Gastroesophageal sphincter (tissue), 3 donors: ENCODE data around the gene SEMA5B.

Experiments used
- EP300 ChIP-seq: sonication (generic); formaldehyde crosslinking; IDR thresholded peaks from one replicate; pipeline ENCODE4 v1.6.1; 2017; ENCODE audit warnings: antibody characterized with exemption, mild to moderate bottlenecking
- POLR2A ChIP-seq, 2 donors: fragments of 450-650 bp; IDR thresholded peaks; one replicate each; pipeline ENCODE4 v1.6.1; 2017; ENCODE audit warnings: antibody characterized with exemption in 2 of 2, mild to moderate bottlenecking in 2 of 2, moderate library complexity in 1 of 2
- POLR2AphosphoS5 ChIP-seq: sonication (generic); formaldehyde crosslinking; IDR thresholded peaks from one replicate; pipeline ENCODE4 v1.6.1; 2017; ENCODE audit warnings: antibody characterized with exemption
- TF ChIP-seq, protein P1 (sequence below), 4 experiments: fragments of 200-600 bp in 2 of 4; fragments of 450-650 bp in 2 of 4; sonication (generic) in 1 of 4; IDR thresholded peaks; one replicate each; pipeline ENCODE4 v1.5.1; 2017 to 2019; ENCODE audit warnings: antibody characterized with exemption in 4 of 4, mild to moderate bottlenecking in 2 of 4, moderate library complexity in 2 of 4

DNA sequence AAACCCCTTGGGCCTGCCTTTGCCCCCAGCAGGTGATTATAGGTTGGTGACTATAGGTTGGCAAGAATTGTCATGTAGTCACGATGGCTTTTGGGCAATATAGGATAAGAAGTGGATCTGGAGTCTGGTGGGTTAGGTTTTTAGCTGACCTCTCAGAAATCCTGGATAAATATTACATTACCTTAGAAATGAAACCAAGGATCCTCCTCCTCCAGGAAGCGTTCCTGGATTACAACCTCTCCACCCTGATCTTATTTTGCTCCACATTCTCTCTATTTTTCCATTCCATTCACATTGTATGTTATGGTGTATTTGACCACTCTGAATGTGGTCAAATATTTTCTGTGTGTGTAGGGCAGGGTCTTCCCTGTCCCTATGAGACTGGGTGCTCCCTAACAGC lies 82.3 kb downstream of the SEMA5B start:
- TF ChIP-seq POLR2A (IDR thresholded peaks at IDR 0.05) (no peak), EP300 (no peak), POLR2AphosphoS5 (no peak)
- TF ChIP-seq, protein P1, sequence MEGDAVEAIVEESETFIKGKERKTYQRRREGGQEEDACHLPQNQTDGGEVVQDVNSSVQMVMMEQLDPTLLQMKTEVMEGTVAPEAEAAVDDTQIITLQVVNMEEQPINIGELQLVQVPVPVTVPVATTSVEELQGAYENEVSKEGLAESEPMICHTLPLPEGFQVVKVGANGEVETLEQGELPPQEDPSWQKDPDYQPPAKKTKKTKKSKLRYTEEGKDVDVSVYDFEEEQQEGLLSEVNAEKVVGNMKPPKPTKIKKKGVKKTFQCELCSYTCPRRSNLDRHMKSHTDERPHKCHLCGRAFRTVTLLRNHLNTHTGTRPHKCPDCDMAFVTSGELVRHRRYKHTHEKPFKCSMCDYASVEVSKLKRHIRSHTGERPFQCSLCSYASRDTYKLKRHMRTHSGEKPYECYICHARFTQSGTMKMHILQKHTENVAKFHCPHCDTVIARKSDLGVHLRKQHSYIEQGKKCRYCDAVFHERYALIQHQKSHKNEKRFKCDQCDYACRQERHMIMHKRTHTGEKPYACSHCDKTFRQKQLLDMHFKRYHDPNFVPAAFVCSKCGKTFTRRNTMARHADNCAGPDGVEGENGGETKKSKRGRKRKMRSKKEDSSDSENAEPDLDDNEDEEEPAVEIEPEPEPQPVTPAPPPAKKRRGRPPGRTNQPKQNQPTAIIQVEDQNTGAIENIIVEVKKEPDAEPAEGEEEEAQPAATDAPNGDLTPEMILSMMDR (IDR thresholded peaks at IDR 0.05) = no peak
